ENCODE results near the gene TSHZ2. TPM values are rescaled to one million over a fixed set of nuclear protein-coding genes. Genes with fewer than 3 reads are reported as not detected.
"Not testable (repeated sequence)": the region's sequence is repeated elsewhere in the genome, so short reads cannot be mapped to it uniquely, and the experiment has no call there.

Gene TSHZ2
- total RNA-seq, 5 donors from 2014 or later (not counting 1 experiment from before 2014, with no cell fraction given): 20.2 to 42.9 (median 25.8) TPM

GRCh38 chr20:53454675-53455276, 482.6 kb downstream of the TSHZ2 start:
- Histone ChIP-seq H3K4me3 (ENCODE audit: control insufficient read depth in 1 of 2, extremely low read depth in 1 of 2, low read length in 1 of 2) (no peak overlapping the region), H3K36me3 (ENCODE audit: control insufficient read depth in 2 of 2, extremely low read depth in 1 of 2, insufficient read depth in 1 of 2, low read length in 1 of 2) (no peaks in the 10 kb centered on the region), H3K9me3 (no peaks in the 10 kb centered on the region), H3K27me3 (replicated peaks in 1 of 2; ENCODE audit: control insufficient read depth in 2 of 2, extremely low read depth in 1 of 2, insufficient read depth in 2 of 2, low read length in 1 of 2) (no peaks in the 10 kb centered on the region), H3K4me1 (ENCODE audit: control insufficient read depth in 1 of 2, extremely low read depth in 1 of 2, insufficient read depth in 2 of 2, low read length in 2 of 2) (no peaks in the 10 kb centered on the region), H3K27ac (ENCODE audit: low read length) (no peak overlapping the region)
- Mint-ChIP-seq H3K27ac (no peak overlapping the region), H3K27me3 (no peaks in the 10 kb centered on the region), H3K36me3 (peaks cover 38% of the 10 kb centered on the region), H3K4me1 (no peaks in the 10 kb centered on the region), H3K4me3 (no peak overlapping the region), H3K9me3 (peaks cover 5 to 39% (median 28%) of the 10 kb centered on the region in 3 donors)
- no peak for DNase-seq
- WGBS (ENCODE audit: insufficient coverage): 80% methylated on average over 3 of the region's 6 CpGs
- ChIA-PET POLR2A (interaction anchor here in 1 of 2 donors (0.7 kb wide), 1 partner anchor 206 kb away, joined by 9 read pairs; no protein-coding TSS in a partner anchor), CTCF (interaction anchor here (0.5 to 0.7 kb wide), 2 partner anchors 314 to 535 kb away, joined by 3 to 4 read pairs; no protein-coding TSS in a partner anchor)
- ATAC-seq (replicated peaks in 1 of 4): no peak

GRCh38 chr20:53463101-53463972, 491.2 kb downstream of the TSHZ2 start:
- CTCF ChIA-PET: no interaction called here
- POLR2A ChIA-PET: no interaction called here

GRCh38 chr20:53466279-53466678, 494.1 kb downstream of the TSHZ2 start:
- Mint-ChIP-seq H3K27me3 (peaks cover 5 to 7% of the 10 kb centered on the region in 2 donors), H3K36me3 (peaks cover 10% of the 10 kb centered on the region), H3K4me3 (no peak overlapping the region), H3K27ac (no peak overlapping the region), H3K9me3 (peaks cover 0 to 1% (median 0%) of the 10 kb centered on the region in 3 donors), H3K4me1 (no peaks in the 10 kb centered on the region)
- ATAC-seq (replicated peaks in 1 of 4) (no peak), DNase-seq (no peak)
- Histone ChIP-seq H3K4me1 (ENCODE audit: control insufficient read depth in 1 of 2, extremely low read depth in 1 of 2, insufficient read depth in 2 of 2, low read length in 2 of 2) (no peaks in the 10 kb centered on the region), H3K4me3 (ENCODE audit: control insufficient read depth in 1 of 2, extremely low read depth in 1 of 2, low read length in 1 of 2) (no peak overlapping the region), H3K36me3 (ENCODE audit: control insufficient read depth in 2 of 2, extremely low read depth in 1 of 2, insufficient read depth in 1 of 2, low read length in 1 of 2) (no peaks in the 10 kb centered on the region), H3K27me3 (replicated peaks in 1 of 2; ENCODE audit: control insufficient read depth in 2 of 2, extremely low read depth in 1 of 2, insufficient read depth in 2 of 2, low read length in 1 of 2) (peaks cover 0 to 16% of the 10 kb centered on the region in 2 experiments), H3K9me3 (no peaks in the 10 kb centered on the region), H3K27ac (ENCODE audit: low read length) (no peak overlapping the region)
- ChIA-PET POLR2A (no interaction called here), CTCF (interaction anchor here in 1 of 2 donors (0.7 kb wide), 1 partner anchor 585 kb away, joined by 3 read pairs; no protein-coding TSS in a partner anchor)
- no CpG with 5 or more reads among the region's 4 CpGs for WGBS (ENCODE audit: insufficient coverage)

More at GRCh38 chr20:53463101-53463972, 491.2 kb downstream of the TSHZ2 start:
- Histone ChIP-seq H3K27me3 (replicated peaks in 1 of 2; ENCODE audit: control insufficient read depth in 2 of 2, extremely low read depth in 1 of 2, insufficient read depth in 2 of 2, low read length in 1 of 2) (peaks cover 0 to 16% of the 10 kb centered on the region in 2 experiments), H3K4me1 (ENCODE audit: control insufficient read depth in 1 of 2, extremely low read depth in 1 of 2, insufficient read depth in 2 of 2, low read length in 2 of 2) (no peaks in the 10 kb centered on the region), H3K36me3 (ENCODE audit: control insufficient read depth in 2 of 2, extremely low read depth in 1 of 2, insufficient read depth in 1 of 2, low read length in 1 of 2) (no peaks in the 10 kb centered on the region), H3K4me3 (ENCODE audit: control insufficient read depth in 1 of 2, extremely low read depth in 1 of 2, low read length in 1 of 2) (no peak overlapping the region), H3K9me3 (no peaks in the 10 kb centered on the region), H3K27ac (ENCODE audit: low read length) (no peak overlapping the region)
- H3K27me3 Mint-ChIP-seq: peaks cover 4 to 7% of the 10 kb centered on the region in 2 donors
- DNase-seq (no peak), ATAC-seq (replicated peaks in 1 of 4) (no peak)
- WGBS (ENCODE audit: insufficient coverage): 90% methylated on average over 2 of the region's 6 CpGs
- no peak overlapping the region for H3K4me3 Mint-ChIP-seq
- no peaks in the 10 kb centered on the region for H3K4me1 Mint-ChIP-seq
- no peaks in the 10 kb centered on the region for H3K9me3 Mint-ChIP-seq
- H3K27ac Mint-ChIP-seq: no peak overlapping the region
- peaks cover 10% of the 10 kb centered on the region for H3K36me3 Mint-ChIP-seq

GRCh38 chr20:53468587-53468986, 496.4 kb downstream of the TSHZ2 start:
- Mint-ChIP-seq H3K36me3 (peaks cover 15% of the 10 kb centered on the region), H3K27ac (no peak overlapping the region), H3K9me3 (peaks cover 0 to 4% (median 3%) of the 10 kb centered on the region in 3 donors), H3K4me3 (no peak overlapping the region), H3K27me3 (peaks cover 12 to 13% of the 10 kb centered on the region in 2 donors), H3K4me1 (no peaks in the 10 kb centered on the region)
- Histone ChIP-seq H3K4me3 (ENCODE audit: control insufficient read depth in 1 of 2, extremely low read depth in 1 of 2, low read length in 1 of 2) (no peak overlapping the region), H3K36me3 (ENCODE audit: control insufficient read depth in 2 of 2, extremely low read depth in 1 of 2, insufficient read depth in 1 of 2, low read length in 1 of 2) (no peaks in the 10 kb centered on the region), H3K27me3 (replicated peaks in 1 of 2; ENCODE audit: control insufficient read depth in 2 of 2, extremely low read depth in 1 of 2, insufficient read depth in 2 of 2, low read length in 1 of 2) (peaks cover 0 to 14% of the 10 kb centered on the region in 2 experiments), H3K27ac (ENCODE audit: low read length) (no peak overlapping the region), H3K9me3 (no peaks in the 10 kb centered on the region), H3K4me1 (ENCODE audit: control insufficient read depth in 1 of 2, extremely low read depth in 1 of 2, insufficient read depth in 2 of 2, low read length in 2 of 2) (no peaks in the 10 kb centered on the region)
- no CpG with 5 or more reads among the region's 5 CpGs for WGBS (ENCODE audit: insufficient coverage)
- POLR2A ChIA-PET: interaction anchor here in 1 of 2 donors (0.6 kb wide), 2 partner anchors 223 to 771 kb away, joined by 3 to 4 read pairs; no protein-coding TSS in a partner anchor
- DNase-seq: no peak
- CTCF ChIA-PET: no interaction called here
- ATAC-seq (replicated peaks in 1 of 4): no peak

- H3K4me1 Mint-ChIP-seq; H3K27ac Mint-ChIP-seq; ATAC-seq (replicated peaks in 1 of 4); H3K9me3 Mint-ChIP-seq; H3K4me3 ChIP-seq (ENCODE audit: control insufficient read depth in 1 of 2, extremely low read depth in 1 of 2, low read length in 1 of 2); H3K4me1 ChIP-seq (ENCODE audit: control insufficient read depth in 1 of 2, extremely low read depth in 1 of 2, insufficient read depth in 2 of 2, low read length in 2 of 2); H3K27ac ChIP-seq (ENCODE audit: low read length); H3K36me3 ChIP-seq (ENCODE audit: control insufficient read depth in 2 of 2, extremely low read depth in 1 of 2, insufficient read depth in 1 of 2, low read length in 1 of 2); DNase-seq; POLR2A ChIA-PET; H3K27me3 ChIP-seq (replicated peaks in 1 of 2; ENCODE audit: control insufficient read depth in 2 of 2, extremely low read depth in 1 of 2, insufficient read depth in 2 of 2, low read length in 1 of 2); CTCF ChIA-PET; H3K36me3 Mint-ChIP-seq; H3K9me3 ChIP-seq; H3K4me3 Mint-ChIP-seq: not testable (repeated sequence)
- peaks cover 6 to 12% of the 10 kb centered on the region in 2 donors for H3K27me3 Mint-ChIP-seq
- WGBS (ENCODE audit: insufficient coverage): 100% methylated on average over 3 of the region's 18 CpGs
Observed at GRCh38 chr20:53472859-53473258, 500.7 kb downstream of the TSHZ2 start.

GRCh38 chr20:53480913-53481312, 508.8 kb downstream of the TSHZ2 start:
- ATAC-seq (replicated peaks in 1 of 4) (no peak), DNase-seq (no peak)
- no peaks in the 10 kb centered on the region for H3K9me3 Mint-ChIP-seq
- H3K27ac ChIP-seq (ENCODE audit: low read length): no peak overlapping the region
- H3K27me3 ChIP-seq (replicated peaks in 1 of 2; ENCODE audit: control insufficient read depth in 2 of 2, extremely low read depth in 1 of 2, insufficient read depth in 2 of 2, low read length in 1 of 2): no peaks in the 10 kb centered on the region
- H3K27ac Mint-ChIP-seq: no peak overlapping the region
- no peaks in the 10 kb centered on the region for H3K36me3 ChIP-seq (ENCODE audit: control insufficient read depth in 2 of 2, extremely low read depth in 1 of 2, insufficient read depth in 1 of 2, low read length in 1 of 2)
- no peaks in the 10 kb centered on the region for H3K27me3 Mint-ChIP-seq
- POLR2A ChIA-PET: interaction anchor here in 1 of 2 donors (0.7 kb wide), 1 partner anchor 1071 kb away, joined by 4 read pairs; no protein-coding TSS in a partner anchor
- WGBS (ENCODE audit: insufficient coverage): no CpG with 5 or more reads among the region's 2 CpGs
- no peak overlapping the region for H3K4me3 ChIP-seq (ENCODE audit: control insufficient read depth in 1 of 2, extremely low read depth in 1 of 2, low read length in 1 of 2)
- no peak overlapping the region for H3K4me3 Mint-ChIP-seq
- H3K4me1 ChIP-seq (ENCODE audit: control insufficient read depth in 1 of 2, extremely low read depth in 1 of 2, insufficient read depth in 2 of 2, low read length in 2 of 2): no peaks in the 10 kb centered on the region
- CTCF ChIA-PET: interaction anchor here in 1 of 2 donors (0.5 kb wide), 1 partner anchor 200 kb away, joined by 3 read pairs; no protein-coding TSS in a partner anchor
- no peaks in the 10 kb centered on the region for H3K4me1 Mint-ChIP-seq
- peaks cover 8% of the 10 kb centered on the region for H3K36me3 Mint-ChIP-seq
- no peaks in the 10 kb centered on the region for H3K9me3 ChIP-seq

Measured in T-cell (primary cell).